AG09319 (cell line): ENCODE measurements around the gene AMFR.

ENCODE experiments used
- DNase-seq: peaks from one replicate; pipeline ENCODE4 v3.0.0-alpha.2; 2010; ENCODE audit warnings: low read depth; ENCODE audit errors: extremely low read depth
- CTCF ChIP-seq: IDR thresholded peaks from 2 replicates; pipeline ENCODE4 v1.5.1; 2011; ENCODE audit warnings: low read depth, mild to moderate bottlenecking, inconsistent platforms, low read length, moderate library complexity

Gene AMFR

GRCh38 chr16:56328276-56329022 lies 96.9 kb downstream of the AMFR start:
- DNase-seq, result no peak
- no peak for TF ChIP-seq CTCF

GRCh38 chr16:56327929-56328258 lies 97.5 kb downstream of the AMFR start:
- no peak for DNase-seq
- TF ChIP-seq CTCF, result no peak

- no peak for TF ChIP-seq CTCF
- DNase-seq, result no peak
These were observed 98.0 kb downstream of the AMFR start for GRCh38 chr16:56327071-56327928.

- TF ChIP-seq CTCF, result no peak
- no peak for DNase-seq
These were observed 99.4 kb downstream of the AMFR start for GRCh38 chr16:56325956-56326355.

GRCh38 chr16:56324406-56324805 lies 100.9 kb downstream of the AMFR start:
- no peak for TF ChIP-seq CTCF
- no peak for DNase-seq

GRCh38 chr16:56321571-56321970 lies 103.8 kb downstream of the AMFR start:
- TF ChIP-seq CTCF, result no peak
- DNase-seq, result no peak
